ENCODE data around the gene RNF149.

Gene RNF149

GRCh38 chr2:101282980-101283379 is 25.5 kb downstream of the RNF149 start:
- no peaks in the 10 kb centered on the region for H3K9me2 ChIP-seq (replicated peaks; ENCODE audit: insufficient read depth, low read length)
- no peak overlapping the region for H3K4me3 ChIP-seq (ENCODE audit: insufficient read depth, low read length, poor library complexity, severe bottlenecking)
- H2AFZ ChIP-seq (ENCODE audit: low read depth, low read length, severe bottlenecking): no peak overlapping the region
- H4K20me1 ChIP-seq (ENCODE audit: low read depth, low read length): no peaks in the 10 kb centered on the region
- no peaks in the 10 kb centered on the region for H3K27me3 ChIP-seq (ENCODE audit: low read length)
- H3K9me3 ChIP-seq (ENCODE audit: insufficient read depth, low read length): no peaks in the 10 kb centered on the region
- H3K4me2 ChIP-seq (ENCODE audit: low read depth, low read length, poor library complexity, severe bottlenecking): no peak overlapping the region
- no peak for TF ChIP-seq EZH2phosphoT487 (conservative IDR thresholded peaks at IDR 0.05; ENCODE audit: low read length)
- TF ChIP-seq, protein P1, sequence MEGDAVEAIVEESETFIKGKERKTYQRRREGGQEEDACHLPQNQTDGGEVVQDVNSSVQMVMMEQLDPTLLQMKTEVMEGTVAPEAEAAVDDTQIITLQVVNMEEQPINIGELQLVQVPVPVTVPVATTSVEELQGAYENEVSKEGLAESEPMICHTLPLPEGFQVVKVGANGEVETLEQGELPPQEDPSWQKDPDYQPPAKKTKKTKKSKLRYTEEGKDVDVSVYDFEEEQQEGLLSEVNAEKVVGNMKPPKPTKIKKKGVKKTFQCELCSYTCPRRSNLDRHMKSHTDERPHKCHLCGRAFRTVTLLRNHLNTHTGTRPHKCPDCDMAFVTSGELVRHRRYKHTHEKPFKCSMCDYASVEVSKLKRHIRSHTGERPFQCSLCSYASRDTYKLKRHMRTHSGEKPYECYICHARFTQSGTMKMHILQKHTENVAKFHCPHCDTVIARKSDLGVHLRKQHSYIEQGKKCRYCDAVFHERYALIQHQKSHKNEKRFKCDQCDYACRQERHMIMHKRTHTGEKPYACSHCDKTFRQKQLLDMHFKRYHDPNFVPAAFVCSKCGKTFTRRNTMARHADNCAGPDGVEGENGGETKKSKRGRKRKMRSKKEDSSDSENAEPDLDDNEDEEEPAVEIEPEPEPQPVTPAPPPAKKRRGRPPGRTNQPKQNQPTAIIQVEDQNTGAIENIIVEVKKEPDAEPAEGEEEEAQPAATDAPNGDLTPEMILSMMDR (IDR thresholded peaks at IDR 0.05; ENCODE audit: insufficient read depth, low read length, poor library complexity, severe bottlenecking): no peak
- H3F3A ChIP-seq (ENCODE audit: insufficient read depth): no peaks in the 10 kb centered on the region
- no peak overlapping the region for H3K9ac ChIP-seq (ENCODE audit: low read length)
- peaks cover 8% of the 10 kb centered on the region; the same call in 1 of the 2 replicates for H3K36me3 ChIP-seq (ENCODE audit: low read length)
- H3K27ac ChIP-seq (ENCODE audit: low read depth, low read length): no peak overlapping the region
- no peaks in the 10 kb centered on the region for H3K79me2 ChIP-seq (ENCODE audit: insufficient read depth, low read length)

DNA sequence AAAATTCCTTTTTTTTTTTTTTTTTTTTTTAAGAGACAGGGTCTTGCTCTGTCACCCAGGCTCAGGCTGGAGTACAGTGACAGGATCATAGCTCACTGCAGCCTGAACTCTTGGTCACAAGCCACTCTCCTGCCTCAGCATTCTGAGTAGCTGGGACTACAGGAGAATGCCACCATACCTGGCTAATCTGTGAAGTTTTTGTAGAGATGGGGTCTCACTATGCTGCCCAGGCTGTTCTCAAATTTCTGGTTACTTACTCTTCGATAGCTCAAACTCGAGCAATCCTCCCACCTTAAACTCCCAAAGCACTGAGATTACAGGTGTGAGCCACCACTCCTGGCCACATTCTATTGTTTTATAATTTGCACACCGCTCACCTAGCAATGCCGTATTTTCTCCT is 27.0 kb downstream of the RNF149 start:
- H3K79me2 ChIP-seq (ENCODE audit: insufficient read depth, low read length): no peaks in the 10 kb centered on the region
- H3K27me3 ChIP-seq (ENCODE audit: low read length): no peaks in the 10 kb centered on the region
- no peak overlapping the region for H3K9ac ChIP-seq (ENCODE audit: low read length)
- no peaks in the 10 kb centered on the region for H3K9me3 ChIP-seq (ENCODE audit: insufficient read depth, low read length)
- H4K20me1 ChIP-seq (ENCODE audit: low read depth, low read length): no peaks in the 10 kb centered on the region
- peaks cover 8% of the 10 kb centered on the region; the same call in 1 of the 2 replicates for H3K36me3 ChIP-seq (ENCODE audit: low read length)
- no peaks in the 10 kb centered on the region for H3K9me2 ChIP-seq (replicated peaks; ENCODE audit: insufficient read depth, low read length)
- no peaks in the 10 kb centered on the region for H3F3A ChIP-seq (ENCODE audit: insufficient read depth)
- TF ChIP-seq, protein P1 (IDR thresholded peaks at IDR 0.05; ENCODE audit: insufficient read depth, low read length, poor library complexity, severe bottlenecking): no peak
- no peak for TF ChIP-seq EZH2phosphoT487 (conservative IDR thresholded peaks at IDR 0.05; ENCODE audit: low read length)
- no peak overlapping the region for H3K4me2 ChIP-seq (ENCODE audit: low read depth, low read length, poor library complexity, severe bottlenecking)
- H3K27ac ChIP-seq (ENCODE audit: low read depth, low read length): no peak overlapping the region
- no peak overlapping the region for H2AFZ ChIP-seq (ENCODE audit: low read depth, low read length, severe bottlenecking)
- H3K4me3 ChIP-seq (ENCODE audit: insufficient read depth, low read length, poor library complexity, severe bottlenecking): no peak overlapping the region

DNA sequence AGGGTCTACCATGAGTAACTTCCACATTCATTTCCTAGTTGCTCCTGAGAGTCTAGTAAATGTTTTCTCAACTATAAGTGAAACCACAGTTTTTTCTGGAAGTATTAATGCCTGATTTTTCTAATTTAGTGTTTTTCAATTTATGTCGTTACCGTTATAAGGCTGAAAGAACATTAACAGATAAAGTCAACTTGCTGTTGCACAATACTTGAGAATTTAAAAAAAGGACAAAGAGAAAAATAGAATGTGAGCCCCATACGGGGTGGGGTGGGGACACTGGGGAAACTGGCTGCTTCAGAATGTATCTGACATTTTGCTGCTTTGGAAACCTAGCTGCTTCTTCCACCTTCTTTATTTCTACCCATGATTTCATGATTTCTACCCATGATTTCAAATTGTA is 29.6 kb downstream of the RNF149 start:
- H3K36me3 ChIP-seq (ENCODE audit: low read length): peaks cover 8% of the 10 kb centered on the region; the same call in 1 of the 2 replicates
- no peaks in the 10 kb centered on the region for H3K27me3 ChIP-seq (ENCODE audit: low read length)
- no peak overlapping the region for H3K4me3 ChIP-seq (ENCODE audit: insufficient read depth, low read length, poor library complexity, severe bottlenecking)
- no peaks in the 10 kb centered on the region for H3K9me2 ChIP-seq (replicated peaks; ENCODE audit: insufficient read depth, low read length)
- H3F3A ChIP-seq (ENCODE audit: insufficient read depth): no peaks in the 10 kb centered on the region
- H4K20me1 ChIP-seq (ENCODE audit: low read depth, low read length): no peaks in the 10 kb centered on the region
- TF ChIP-seq, protein P1 (IDR thresholded peaks at IDR 0.05; ENCODE audit: insufficient read depth, low read length, poor library complexity, severe bottlenecking): no peak
- no peak for TF ChIP-seq EZH2phosphoT487 (conservative IDR thresholded peaks at IDR 0.05; ENCODE audit: low read length)
- no peaks in the 10 kb centered on the region for H3K79me2 ChIP-seq (ENCODE audit: insufficient read depth, low read length)
- no peak overlapping the region for H3K4me2 ChIP-seq (ENCODE audit: low read depth, low read length, poor library complexity, severe bottlenecking)
- no peaks in the 10 kb centered on the region for H3K9me3 ChIP-seq (ENCODE audit: insufficient read depth, low read length)
- no peak overlapping the region for H2AFZ ChIP-seq (ENCODE audit: low read depth, low read length, severe bottlenecking)
- H3K9ac ChIP-seq (ENCODE audit: low read length): no peak overlapping the region
- no peak overlapping the region for H3K27ac ChIP-seq (ENCODE audit: low read depth, low read length)
